ENCODE data around the gene NLGN4Y. TPM values are rescaled to one million over a fixed set of nuclear protein-coding genes. Genes with fewer than 3 reads are reported as not detected.

The NLGN4Y gene
- total and polyA plus RNA-seq, 2 experiments from 2014 or later: 10.9 to 73.6 TPM

GRCh38 chrY:14822906-14823305 is 298.6 kb downstream of the NLGN4Y start:
- no peak for ATAC-seq
- H3K27me3 ChIP-seq (ENCODE audit: insufficient read depth): no peaks in the 10 kb centered on the region
- no peaks in the 10 kb centered on the region for H3F3A ChIP-seq (replicated peaks; ENCODE audit: low read depth)
- H3K9me2 ChIP-seq (ENCODE audit: insufficient read depth): no peaks in the 10 kb centered on the region
- Mint-ChIP-seq H3K27me3 (ENCODE audit: insufficient read depth, low read depth, poor library complexity) (peaks cover 2% of the 10 kb centered on the region), H3K9me3 (no peaks in the 10 kb centered on the region), H3K4me3 (no peak overlapping the region), H3K4me1 (no peaks in the 10 kb centered on the region), H3K27ac (no peak overlapping the region), H3K36me3 (ENCODE audit: low read depth) (peaks cover 6% of the 10 kb centered on the region; the same call in 1 of the 3 replicates)
- no peak overlapping the region for H2AFZ ChIP-seq
- H3K79me2 ChIP-seq (replicated peaks; ENCODE audit: insufficient read depth): no peaks in the 10 kb centered on the region
- H4K20me1 ChIP-seq (replicated peaks; ENCODE audit: insufficient read depth): no peaks in the 10 kb centered on the region
- no peaks in the 10 kb centered on the region for H3K4me1 ChIP-seq (ENCODE audit: insufficient read depth)
- TF ChIP-seq NANOG (IDR thresholded peaks at IDR 0.05; ENCODE audit: borderline replicate concordance) (no peak), POLR2AphosphoS5 (IDR thresholded peaks at IDR 0.05; ENCODE audit: low read depth) (no peak), CTCF (conservative IDR thresholded peaks at IDR 0.05; ENCODE audit: low read depth in 2 of 2) (no peak), CREB1 (CRISPR knock-in tag; IDR thresholded peaks at IDR 0.05; ENCODE audit: low read depth) (no peak), ZNF114 (CRISPR knock-in tag; IDR thresholded peaks at IDR 0.05) (no peak), EZH2 (IDR thresholded peaks at IDR 0.05; ENCODE audit: low read depth, unreplicated experiment) (no peak), REST (IDR thresholded peaks at IDR 0.05; ENCODE audit: unreplicated experiment) (no peak), ETS1 (IDR thresholded peaks at IDR 0.05) (no peak), ZNF331 (CRISPR knock-in tag; IDR thresholded peaks at IDR 0.05; ENCODE audit: low read depth) (no peak), ZNF462 (CRISPR knock-in tag; IDR thresholded peaks at IDR 0.05) (no peak), EZH2phosphoT487 (IDR thresholded peaks at IDR 0.05; ENCODE audit: unreplicated experiment) (no peak)
- no peak for DNase-seq (ENCODE audit: low spot score)
- no peak overlapping the region for H3K4me3 ChIP-seq
- H3K36me3 ChIP-seq (ENCODE audit: insufficient read depth): no peaks in the 10 kb centered on the region
- H3K4me2 ChIP-seq: no peak overlapping the region
- H3K27ac ChIP-seq (ENCODE audit: low read depth): no peak overlapping the region
